ENCODE measurements around the gene OXCT1. TPM values are rescaled to one million over a fixed set of nuclear protein-coding genes. Genes with fewer than 3 reads are reported as not detected.

Gene OXCT1
- total and polyA plus RNA-seq, 2 of the 8 experiments (the other 6 are each of a cell fraction or from before 2014, with no cell fraction given), result 10.1 to 28.2 TPM

- TF ChIP-seq RFX5 (IDR thresholded peaks at IDR 0.05; ENCODE audit: borderline replicate concordance, low read depth, low read length) (no peak), POLR2AphosphoS5 (IDR thresholded peaks at IDR 0.05; ENCODE audit: low read depth, low read length) (no peak), USF2 (IDR thresholded peaks at IDR 0.05; ENCODE audit: low read length) (no peak), SIX5 (IDR thresholded peaks at IDR 0.05; ENCODE audit: low read depth, low read length) (no peak)
Observed at GRCh38 chr5:41790038-41790776, 80.0 kb downstream of the OXCT1 start (continued).

All from H1 (cell line).